Neural cell (in vitro differentiated cells): ENCODE results near the gene ATF5. TPM values are rescaled to one million over a fixed set of nuclear protein-coding genes. Genes with fewer than 3 reads are reported as not detected.

ENCODE experiments used
- H2AFZ ChIP-seq: fragments of 200-600, 300-800 bp; sonication (generic), shearing (Covaris generic); 2 replicates; pipeline ENCODE4 v1.6.0; 2014; ENCODE audit warnings: low read depth, mild to moderate bottlenecking, antibody characterized with exemption, low read length, moderate library complexity
- H3F3A ChIP-seq: fragments of 200-600 bp; shearing (Covaris generic); 2 replicates; pipeline ENCODE4 v1.6.1; 2016; ENCODE audit warnings: mild to moderate bottlenecking, moderate library complexity, mixed read lengths, antibody characterized with exemption, low read length; ENCODE audit not compliant: insufficient read depth, poor library complexity, severe bottlenecking
- H3K27ac ChIP-seq: fragments of 200-600, 300-800 bp; sonication (generic), shearing (Covaris generic); 2 replicates; pipeline ENCODE4 v1.5.1; 2014; ENCODE audit warnings: mild to moderate bottlenecking, low read length, moderate library complexity
- H3K27me3 ChIP-seq: fragments of 300-800, 200-600 bp; sonication (generic), shearing (Covaris generic); 2 replicates; pipeline ENCODE4 v1.6.0; 2014; ENCODE audit warnings: mild to moderate bottlenecking, low read depth, low read length, moderate library complexity; ENCODE audit not compliant: insufficient read depth
- H3K36me3 ChIP-seq: fragments of 300-800, 200-600 bp; sonication (generic), shearing (Covaris generic); 2 replicates; pipeline ENCODE4 v1.5.1; 2014; ENCODE audit warnings: mild to moderate bottlenecking, antibody characterized with exemption, low read length, moderate library complexity; ENCODE audit not compliant: insufficient read depth
- H3K4me2 ChIP-seq: fragments of 300-800, 200-600 bp; sonication (generic), shearing (Covaris generic); 2 replicates; pipeline ENCODE4 v1.6.0; 2014; ENCODE audit warnings: mild to moderate bottlenecking, low read length
- H3K4me3 ChIP-seq: fragments of 300-800, 200-600 bp; sonication (generic), shearing (Covaris generic); 2 replicates; pipeline ENCODE4 v1.5.1; 2014; ENCODE audit warnings: mild to moderate bottlenecking, low read length, moderate library complexity
- H3K79me2 ChIP-seq: fragments of 200-600 bp; shearing (Covaris generic); replicated peaks from 2 replicates; pipeline ENCODE4 v1.6.0; 2014; ENCODE audit warnings: mild to moderate bottlenecking, low read length, moderate library complexity; ENCODE audit not compliant: insufficient read depth
- H3K9ac ChIP-seq: fragments of 300-800, 200-600 bp; sonication (generic), shearing (Covaris generic); 2 replicates; pipeline ENCODE4 v1.6.1; 2016; ENCODE audit warnings: mild to moderate bottlenecking, low read length, mixed read lengths
- H3K9me2 ChIP-seq: fragments of 200-600 bp; shearing (Covaris generic); 2 replicates; pipeline ENCODE4 v1.6.1; 2016; ENCODE audit warnings: mild to moderate bottlenecking, low read length, mixed read lengths; ENCODE audit not compliant: insufficient read depth
- H3K9me3 ChIP-seq: fragments of 200-600, 300-800 bp; sonication (generic), shearing (Covaris generic); 2 replicates; pipeline ENCODE4 v1.6.1; 2016; ENCODE audit warnings: mild to moderate bottlenecking, mixed run types, low read length, moderate library complexity, mixed read lengths
- H4K20me1 ChIP-seq: fragments of 200-600 bp; shearing (Covaris generic); 2 replicates; pipeline ENCODE4 v1.6.1; 2016; ENCODE audit warnings: mild to moderate bottlenecking, mixed run types; ENCODE audit not compliant: insufficient read depth
- EP300 ChIP-seq: fragments of 450-650 bp; conservative IDR thresholded peaks from 2 replicates; pipeline ENCODE4 v1.6.1; 2014; ENCODE audit warnings: antibody characterized with exemption, mild to moderate bottlenecking, moderate library complexity; ENCODE audit not compliant: poor library complexity, severe bottlenecking
- EZH2 ChIP-seq: fragments of 200-600, 300-800 bp; shearing (Covaris generic), sonication (generic); IDR thresholded peaks from 2 replicates; pipeline ENCODE4 v1.6.1; 2014; ENCODE audit warnings: antibody characterized with exemption, low read length, borderline replicate concordance, mild to moderate bottlenecking; ENCODE audit not compliant: insufficient read depth, poor library complexity, severe bottlenecking
- MXI1 ChIP-seq: fragments of 450-650 bp; conservative IDR thresholded peaks from 2 replicates; pipeline ENCODE4 v1.6.1; 2014; ENCODE audit warnings: antibody characterized with exemption, mild to moderate bottlenecking; ENCODE audit not compliant: poor library complexity, severe bottlenecking
- POLR2AphosphoS5 ChIP-seq: IDR thresholded peaks from 2 replicates; pipeline ENCODE4 v1.6.1; 2012
- RAD21 ChIP-seq: fragments of 450-650 bp; conservative IDR thresholded peaks from 2 replicates; pipeline ENCODE4 v1.6.1; 2014; ENCODE audit warnings: antibody characterized with exemption, mild to moderate bottlenecking, moderate library complexity
- SMC3 ChIP-seq: fragments of 450-650 bp; conservative IDR thresholded peaks from 2 replicates; pipeline ENCODE4 v1.6.1; 2014; ENCODE audit warnings: antibody characterized with exemption, mild to moderate bottlenecking, moderate library complexity; ENCODE audit not compliant: poor library complexity
- TAF1 ChIP-seq: IDR thresholded peaks from 2 replicates; pipeline ENCODE4 v1.6.1; 2012; ENCODE audit warnings: low read depth
- polyA plus RNA-seq: library from polyadenylated mRNA; depleted of rRNA; stranded (reverse); fragments of >200 nt; gene quantifications from 2 replicates; pipeline ENCODE4 v1.2.3, GENCODE V29; 2014
- TF ChIP-seq, protein P1 (sequence below): fragments of 450-650 bp; IDR thresholded peaks from 2 replicates; pipeline ENCODE4 v1.5.1; 2014; ENCODE audit warnings: antibody characterized with exemption, mild to moderate bottlenecking, moderate library complexity; ENCODE audit not compliant: poor library complexity, severe bottlenecking
- TF ChIP-seq, protein P2 (sequence below): IDR thresholded peaks from 2 replicates; pipeline ENCODE4 v1.6.1; 2012; ENCODE audit warnings: borderline replicate concordance

Gene ATF5
- polyA plus RNA-seq, 1 donor from 2014 or later: 16.1 TPM

DNA sequence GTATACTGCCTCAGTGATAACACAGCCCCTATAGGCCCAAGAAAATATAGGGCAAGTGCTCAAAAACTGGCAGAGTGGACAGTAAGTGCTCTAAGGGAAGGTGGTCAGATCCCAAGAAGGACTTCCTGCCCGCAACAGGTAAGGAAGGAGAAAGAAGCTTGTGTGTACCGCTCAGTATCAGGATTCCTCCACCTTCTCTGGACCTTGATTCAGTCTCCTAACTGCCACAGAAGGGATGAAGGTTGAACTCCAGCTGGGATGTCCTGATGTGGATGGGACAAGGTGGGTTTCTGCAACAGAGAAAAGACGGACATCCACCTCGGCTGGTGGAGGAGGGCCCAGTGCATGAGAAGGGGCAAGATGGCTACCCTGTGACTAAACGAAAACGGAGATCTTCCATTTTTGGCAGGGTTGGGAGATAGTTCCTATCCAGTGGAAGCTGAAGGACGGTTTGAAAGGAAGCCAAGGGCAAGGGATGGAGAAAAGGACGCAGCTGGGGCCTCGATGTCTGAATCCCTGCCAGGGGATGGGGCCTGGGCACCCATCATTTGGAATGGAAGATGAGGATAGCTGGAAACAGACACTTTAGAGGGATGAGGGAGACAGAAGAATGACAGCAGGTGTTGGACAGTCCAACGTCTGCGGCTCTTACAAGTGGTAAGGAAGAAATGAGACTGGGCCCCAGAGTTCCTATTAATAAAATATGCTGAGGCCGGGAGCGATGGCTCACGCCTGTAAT lies 1.3 kb upstream of the ATF5 start:
- H3K4me3 ChIP-seq: peak overlapping the region; percentile 92
- H3K4me2 ChIP-seq: peak overlapping the region; percentile 48
- H2AFZ ChIP-seq: no peak overlapping the region
- H3K9me3 ChIP-seq: no peaks in the 10 kb centered on the region
- no peaks in the 10 kb centered on the region for H3K9me2 ChIP-seq
- H4K20me1 ChIP-seq: no peaks in the 10 kb centered on the region
- no peaks in the 10 kb centered on the region for H3K36me3 ChIP-seq
- no peak for TF ChIP-seq MXI1
- no peak for TF ChIP-seq EP300
- TF ChIP-seq RAD21: no peak
- no peak for TF ChIP-seq EZH2
- TF ChIP-seq, protein P1, sequence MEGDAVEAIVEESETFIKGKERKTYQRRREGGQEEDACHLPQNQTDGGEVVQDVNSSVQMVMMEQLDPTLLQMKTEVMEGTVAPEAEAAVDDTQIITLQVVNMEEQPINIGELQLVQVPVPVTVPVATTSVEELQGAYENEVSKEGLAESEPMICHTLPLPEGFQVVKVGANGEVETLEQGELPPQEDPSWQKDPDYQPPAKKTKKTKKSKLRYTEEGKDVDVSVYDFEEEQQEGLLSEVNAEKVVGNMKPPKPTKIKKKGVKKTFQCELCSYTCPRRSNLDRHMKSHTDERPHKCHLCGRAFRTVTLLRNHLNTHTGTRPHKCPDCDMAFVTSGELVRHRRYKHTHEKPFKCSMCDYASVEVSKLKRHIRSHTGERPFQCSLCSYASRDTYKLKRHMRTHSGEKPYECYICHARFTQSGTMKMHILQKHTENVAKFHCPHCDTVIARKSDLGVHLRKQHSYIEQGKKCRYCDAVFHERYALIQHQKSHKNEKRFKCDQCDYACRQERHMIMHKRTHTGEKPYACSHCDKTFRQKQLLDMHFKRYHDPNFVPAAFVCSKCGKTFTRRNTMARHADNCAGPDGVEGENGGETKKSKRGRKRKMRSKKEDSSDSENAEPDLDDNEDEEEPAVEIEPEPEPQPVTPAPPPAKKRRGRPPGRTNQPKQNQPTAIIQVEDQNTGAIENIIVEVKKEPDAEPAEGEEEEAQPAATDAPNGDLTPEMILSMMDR: no peak
- TF ChIP-seq, protein P2, sequence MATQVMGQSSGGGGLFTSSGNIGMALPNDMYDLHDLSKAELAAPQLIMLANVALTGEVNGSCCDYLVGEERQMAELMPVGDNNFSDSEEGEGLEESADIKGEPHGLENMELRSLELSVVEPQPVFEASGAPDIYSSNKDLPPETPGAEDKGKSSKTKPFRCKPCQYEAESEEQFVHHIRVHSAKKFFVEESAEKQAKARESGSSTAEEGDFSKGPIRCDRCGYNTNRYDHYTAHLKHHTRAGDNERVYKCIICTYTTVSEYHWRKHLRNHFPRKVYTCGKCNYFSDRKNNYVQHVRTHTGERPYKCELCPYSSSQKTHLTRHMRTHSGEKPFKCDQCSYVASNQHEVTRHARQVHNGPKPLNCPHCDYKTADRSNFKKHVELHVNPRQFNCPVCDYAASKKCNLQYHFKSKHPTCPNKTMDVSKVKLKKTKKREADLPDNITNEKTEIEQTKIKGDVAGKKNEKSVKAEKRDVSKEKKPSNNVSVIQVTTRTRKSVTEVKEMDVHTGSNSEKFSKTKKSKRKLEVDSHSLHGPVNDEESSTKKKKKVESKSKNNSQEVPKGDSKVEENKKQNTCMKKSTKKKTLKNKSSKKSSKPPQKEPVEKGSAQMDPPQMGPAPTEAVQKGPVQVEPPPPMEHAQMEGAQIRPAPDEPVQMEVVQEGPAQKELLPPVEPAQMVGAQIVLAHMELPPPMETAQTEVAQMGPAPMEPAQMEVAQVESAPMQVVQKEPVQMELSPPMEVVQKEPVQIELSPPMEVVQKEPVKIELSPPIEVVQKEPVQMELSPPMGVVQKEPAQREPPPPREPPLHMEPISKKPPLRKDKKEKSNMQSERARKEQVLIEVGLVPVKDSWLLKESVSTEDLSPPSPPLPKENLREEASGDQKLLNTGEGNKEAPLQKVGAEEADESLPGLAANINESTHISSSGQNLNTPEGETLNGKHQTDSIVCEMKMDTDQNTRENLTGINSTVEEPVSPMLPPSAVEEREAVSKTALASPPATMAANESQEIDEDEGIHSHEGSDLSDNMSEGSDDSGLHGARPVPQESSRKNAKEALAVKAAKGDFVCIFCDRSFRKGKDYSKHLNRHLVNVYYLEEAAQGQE: no peak
- TF ChIP-seq SMC3: no peak
- TF ChIP-seq TAF1: no peak
- TF ChIP-seq POLR2AphosphoS5: no peak
- H3F3A ChIP-seq: no peaks in the 10 kb centered on the region
- H3K9ac ChIP-seq: no peak overlapping the region
- peaks cover 59% of the 10 kb centered on the region for H3K79me2 ChIP-seq
- H3K27me3 ChIP-seq: no peaks in the 10 kb centered on the region
- H3K27ac ChIP-seq: no peak overlapping the region

DNA sequence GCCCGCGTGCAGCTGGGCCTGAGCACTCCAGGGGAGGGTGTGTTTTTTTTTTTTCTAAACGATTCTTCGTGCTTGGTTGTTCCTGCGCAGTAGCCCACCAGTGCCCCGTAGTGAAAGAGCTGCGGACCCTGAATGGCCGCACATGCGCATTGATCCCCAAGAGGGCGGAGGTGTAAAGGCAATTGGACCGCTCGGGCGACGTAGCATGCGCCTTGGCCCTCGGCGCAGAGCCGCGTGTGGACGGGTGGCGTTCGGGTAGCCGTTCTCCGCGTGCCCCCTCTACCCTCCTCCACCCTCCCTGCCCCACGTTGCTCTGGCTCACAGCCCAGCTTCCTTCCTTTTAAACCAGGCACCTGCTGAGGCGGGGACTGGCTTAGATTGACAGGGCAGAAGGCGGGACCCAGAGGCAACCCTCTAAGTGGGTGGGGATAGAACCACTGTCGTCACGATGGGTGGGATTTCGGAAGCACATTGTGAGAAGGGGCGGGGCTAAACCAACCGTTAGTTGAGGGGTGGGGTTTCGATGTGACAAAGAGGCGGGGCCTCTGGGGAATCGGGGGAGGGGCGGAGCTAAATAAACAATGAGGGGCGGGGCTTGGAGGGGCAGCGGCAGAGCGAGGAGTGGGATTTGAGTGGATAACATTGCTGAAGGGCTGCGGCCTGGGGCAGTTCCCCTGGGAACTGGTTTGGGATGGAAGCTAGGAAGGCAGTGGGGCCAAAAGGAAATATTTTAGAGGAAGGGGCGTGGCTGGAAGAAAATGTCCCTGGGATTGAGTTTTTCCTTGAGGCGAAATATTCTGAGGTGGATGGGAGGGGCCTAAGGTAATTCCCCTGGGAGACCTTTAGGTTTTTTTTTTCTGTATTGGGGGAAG lies 842 bp downstream of the ATF5 start:
- H3K79me2 ChIP-seq: peaks cover 38% of the 10 kb centered on the region
- H3F3A ChIP-seq: no peaks in the 10 kb centered on the region
- no peaks in the 10 kb centered on the region for H3K36me3 ChIP-seq
- peak overlapping the region; percentile 97 for H3K9ac ChIP-seq
- H3K27me3 ChIP-seq: no peaks in the 10 kb centered on the region
- H3K27ac ChIP-seq: peak overlapping the region; percentile 96
- no peaks in the 10 kb centered on the region for H3K9me3 ChIP-seq
- no peaks in the 10 kb centered on the region for H3K9me2 ChIP-seq
- no peak overlapping the region for H3K4me2 ChIP-seq
- TF ChIP-seq POLR2AphosphoS5 (peak; percentile 87), SMC3 (no peak), RAD21 (peak; percentile 26), EP300 (peak; percentile 73), MXI1 (peak; percentile 95), EZH2 (no peak)
- TF ChIP-seq, protein P2: peak; percentile 75
- TF ChIP-seq, protein P1: peak; percentile 34
- H2AFZ ChIP-seq: peak overlapping the region; percentile 59
- H3K4me3 ChIP-seq: peak overlapping the region; percentile 92
- H4K20me1 ChIP-seq: no peaks in the 10 kb centered on the region
